ENCODE data around the gene SAYSD1.

Gene SAYSD1

DNA sequence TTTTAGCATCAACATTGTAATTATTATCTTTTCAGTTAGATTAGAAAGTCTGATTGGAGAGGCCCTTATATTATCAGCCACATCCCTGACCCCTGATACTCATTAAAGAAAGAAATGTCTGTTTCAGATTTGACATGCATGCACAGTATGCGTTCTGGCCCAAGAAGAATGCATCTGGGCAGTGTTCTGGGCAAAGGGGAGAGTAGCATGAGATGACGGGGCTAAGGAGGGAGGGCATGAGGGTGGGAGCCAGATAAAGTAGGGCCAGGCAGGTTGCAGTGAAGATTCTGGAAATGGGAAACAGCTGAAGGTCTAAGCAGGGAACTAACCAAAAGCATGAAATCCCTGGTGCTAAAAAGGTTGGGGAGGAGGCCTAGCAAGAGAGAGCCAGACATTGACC, 7.3 kb downstream of the SAYSD1 start:
- peaks cover 24% of the 10 kb centered on the region for H3K4me1 ChIP-seq (ENCODE audit: insufficient read depth, low read length, poor library complexity, severe bottlenecking)
- H2AFZ ChIP-seq (ENCODE audit: low read length): no peak overlapping the region
- H4K20me1 ChIP-seq (ENCODE audit: insufficient read depth, low read length, poor library complexity, severe bottlenecking): no peaks in the 10 kb centered on the region
- no peaks in the 10 kb centered on the region for H3K27me3 ChIP-seq (ENCODE audit: insufficient read depth, low read length, poor library complexity, severe bottlenecking)
- no peaks in the 10 kb centered on the region for H3K36me3 ChIP-seq (ENCODE audit: insufficient read depth, low read length)
- H3K79me2 ChIP-seq (ENCODE audit: insufficient read depth, low read length): peaks cover 8% of the 10 kb centered on the region; the same call in 1 of the 2 replicates
- H3F3A ChIP-seq (ENCODE audit: low read depth): no peaks in the 10 kb centered on the region
- no peak overlapping the region for H3K4me3 ChIP-seq (ENCODE audit: low read length, poor library complexity, severe bottlenecking)
- no peaks in the 10 kb centered on the region for H3K9me2 ChIP-seq (replicated peaks; ENCODE audit: low read depth, low read length)
- TF ChIP-seq, protein P1, sequence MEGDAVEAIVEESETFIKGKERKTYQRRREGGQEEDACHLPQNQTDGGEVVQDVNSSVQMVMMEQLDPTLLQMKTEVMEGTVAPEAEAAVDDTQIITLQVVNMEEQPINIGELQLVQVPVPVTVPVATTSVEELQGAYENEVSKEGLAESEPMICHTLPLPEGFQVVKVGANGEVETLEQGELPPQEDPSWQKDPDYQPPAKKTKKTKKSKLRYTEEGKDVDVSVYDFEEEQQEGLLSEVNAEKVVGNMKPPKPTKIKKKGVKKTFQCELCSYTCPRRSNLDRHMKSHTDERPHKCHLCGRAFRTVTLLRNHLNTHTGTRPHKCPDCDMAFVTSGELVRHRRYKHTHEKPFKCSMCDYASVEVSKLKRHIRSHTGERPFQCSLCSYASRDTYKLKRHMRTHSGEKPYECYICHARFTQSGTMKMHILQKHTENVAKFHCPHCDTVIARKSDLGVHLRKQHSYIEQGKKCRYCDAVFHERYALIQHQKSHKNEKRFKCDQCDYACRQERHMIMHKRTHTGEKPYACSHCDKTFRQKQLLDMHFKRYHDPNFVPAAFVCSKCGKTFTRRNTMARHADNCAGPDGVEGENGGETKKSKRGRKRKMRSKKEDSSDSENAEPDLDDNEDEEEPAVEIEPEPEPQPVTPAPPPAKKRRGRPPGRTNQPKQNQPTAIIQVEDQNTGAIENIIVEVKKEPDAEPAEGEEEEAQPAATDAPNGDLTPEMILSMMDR (conservative IDR thresholded peaks at IDR 0.05; ENCODE audit: low read length): no peak
- TF ChIP-seq EZH2phosphoT487 (IDR thresholded peaks at IDR 0.05; ENCODE audit: borderline replicate concordance): no peak
- no peak overlapping the region for H3K4me2 ChIP-seq (ENCODE audit: low read depth, low read length, poor library complexity, severe bottlenecking)
- no peak overlapping the region for H3K9ac ChIP-seq (ENCODE audit: low read depth, low read length, poor library complexity, severe bottlenecking)
- no peaks in the 10 kb centered on the region for H3K9me3 ChIP-seq (ENCODE audit: insufficient read depth, low read depth, low read length)

GRCh38 chr6:39107034-39107433, 8.0 kb downstream of the SAYSD1 start:
- Histone ChIP-seq H2AFZ (ENCODE audit: low read length) (no peak overlapping the region), H4K20me1 (ENCODE audit: insufficient read depth, low read length, poor library complexity, severe bottlenecking) (no peaks in the 10 kb centered on the region), H3K79me2 (ENCODE audit: insufficient read depth, low read length) (peaks cover 3% of the 10 kb centered on the region; the same call in 1 of the 2 replicates), H3K9me3 (ENCODE audit: insufficient read depth, low read depth, low read length) (no peaks in the 10 kb centered on the region), H3K36me3 (ENCODE audit: insufficient read depth, low read length) (no peaks in the 10 kb centered on the region), H3K9me2 (replicated peaks; ENCODE audit: low read depth, low read length) (no peaks in the 10 kb centered on the region), H3K4me1 (ENCODE audit: insufficient read depth, low read length, poor library complexity, severe bottlenecking) (peaks cover 18% of the 10 kb centered on the region), H3K4me2 (ENCODE audit: low read depth, low read length, poor library complexity, severe bottlenecking) (no peak overlapping the region), H3K4me3 (ENCODE audit: low read length, poor library complexity, severe bottlenecking) (no peak overlapping the region), H3K27me3 (ENCODE audit: insufficient read depth, low read length, poor library complexity, severe bottlenecking) (no peaks in the 10 kb centered on the region), H3K9ac (ENCODE audit: low read depth, low read length, poor library complexity, severe bottlenecking) (no peak overlapping the region), H3F3A (ENCODE audit: low read depth) (no peaks in the 10 kb centered on the region)
- TF ChIP-seq, protein P1 (conservative IDR thresholded peaks at IDR 0.05; ENCODE audit: low read length): no peak
- TF ChIP-seq EZH2phosphoT487 (IDR thresholded peaks at IDR 0.05; ENCODE audit: borderline replicate concordance): no peak

DNA sequence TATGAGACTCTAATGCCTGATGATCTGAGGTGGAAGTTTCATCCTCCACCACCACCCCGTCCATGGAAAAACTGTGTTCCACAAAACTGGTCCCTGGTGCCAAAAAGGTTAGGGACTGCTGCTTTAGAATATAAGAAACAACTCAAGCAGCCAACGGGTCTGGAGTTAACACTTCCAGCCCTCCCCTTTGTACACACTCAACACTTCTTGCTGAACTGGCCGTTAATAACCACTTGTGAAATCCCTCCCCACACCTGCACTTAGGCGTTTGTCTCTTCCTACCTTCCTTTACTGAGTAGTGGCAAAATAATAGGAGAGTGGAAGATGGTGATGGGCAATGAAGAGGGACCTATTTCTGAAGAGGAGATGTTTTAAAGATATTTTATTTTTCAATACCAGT, 10.5 kb downstream of the SAYSD1 start:
- Histone ChIP-seq H3K79me2 (ENCODE audit: insufficient read depth, low read length) (no peaks in the 10 kb centered on the region), H3K9me3 (ENCODE audit: insufficient read depth, low read depth, low read length) (no peaks in the 10 kb centered on the region), H3K27me3 (ENCODE audit: insufficient read depth, low read length, poor library complexity, severe bottlenecking) (no peaks in the 10 kb centered on the region), H2AFZ (ENCODE audit: low read length) (no peak overlapping the region), H3K4me2 (ENCODE audit: low read depth, low read length, poor library complexity, severe bottlenecking) (no peak overlapping the region), H4K20me1 (ENCODE audit: insufficient read depth, low read length, poor library complexity, severe bottlenecking) (no peaks in the 10 kb centered on the region), H3F3A (ENCODE audit: low read depth) (no peaks in the 10 kb centered on the region), H3K9ac (ENCODE audit: low read depth, low read length, poor library complexity, severe bottlenecking) (no peak overlapping the region), H3K9me2 (replicated peaks; ENCODE audit: low read depth, low read length) (no peaks in the 10 kb centered on the region), H3K4me1 (ENCODE audit: insufficient read depth, low read length, poor library complexity, severe bottlenecking) (peaks cover 11% of the 10 kb centered on the region), H3K4me3 (ENCODE audit: low read length, poor library complexity, severe bottlenecking) (no peak overlapping the region), H3K36me3 (ENCODE audit: insufficient read depth, low read length) (no peaks in the 10 kb centered on the region)
- TF ChIP-seq, protein P1 (conservative IDR thresholded peaks at IDR 0.05; ENCODE audit: low read length): no peak
- TF ChIP-seq EZH2phosphoT487 (IDR thresholded peaks at IDR 0.05; ENCODE audit: borderline replicate concordance): no peak
